ENCODE data around the gene STMN1.

STMN1 gene

GRCh38 chr1:25873120-25873519 lies 33.1 kb downstream of the STMN1 start:
- Mint-ChIP-seq H3K4me1 (ENCODE audit: low read depth) (peaks cover 10% of the 10 kb centered on the region), H3K27me3 (peaks cover 8% of the 10 kb centered on the region), H3K27ac (no peak overlapping the region), H3K4me3 (no peak overlapping the region), H3K9me3 (no peaks in the 10 kb centered on the region), H3K36me3 (ENCODE audit: low read depth) (peaks cover 2% of the 10 kb centered on the region)
- DNase-seq = no peak

- peaks cover 10% of the 10 kb centered on the region for H3K4me1 Mint-ChIP-seq (ENCODE audit: low read depth)
- DNase-seq = no peak
- H3K27me3 Mint-ChIP-seq = peaks cover 8% of the 10 kb centered on the region
- no peaks in the 10 kb centered on the region for H3K9me3 Mint-ChIP-seq
- peaks cover 2% of the 10 kb centered on the region for H3K36me3 Mint-ChIP-seq (ENCODE audit: low read depth)
- no peak overlapping the region for H3K27ac Mint-ChIP-seq
- H3K4me3 Mint-ChIP-seq = no peak overlapping the region
These were observed 33.5 kb downstream of the STMN1 start for GRCh38 chr1:25872713-25873112.

GRCh38 chr1:25871704-25872494 lies 34.3 kb downstream of the STMN1 start:
- H3K27ac Mint-ChIP-seq = no peak overlapping the region
- H3K9me3 Mint-ChIP-seq = no peaks in the 10 kb centered on the region
- peaks cover 10% of the 10 kb centered on the region for H3K4me1 Mint-ChIP-seq (ENCODE audit: low read depth)
- peaks cover 2% of the 10 kb centered on the region for H3K36me3 Mint-ChIP-seq (ENCODE audit: low read depth)
- H3K4me3 Mint-ChIP-seq = no peak overlapping the region
- peaks cover 8% of the 10 kb centered on the region for H3K27me3 Mint-ChIP-seq
- no peak for DNase-seq

- Mint-ChIP-seq H3K27ac (no peak overlapping the region), H3K4me3 (no peak overlapping the region), H3K27me3 (peaks cover 2% of the 10 kb centered on the region), H3K36me3 (ENCODE audit: low read depth) (peaks cover 2% of the 10 kb centered on the region), H3K4me1 (ENCODE audit: low read depth) (peaks cover 10% of the 10 kb centered on the region), H3K9me3 (no peaks in the 10 kb centered on the region)
- DNase-seq = no peak
These were observed 35.0 kb downstream of the STMN1 start for GRCh38 chr1:25871086-25871703.

- DNase-seq = no peak
- Mint-ChIP-seq H3K36me3 (ENCODE audit: low read depth) (peaks cover 2% of the 10 kb centered on the region), H3K4me3 (no peak overlapping the region), H3K27ac (no peak overlapping the region), H3K9me3 (no peaks in the 10 kb centered on the region), H3K4me1 (ENCODE audit: low read depth) (peaks cover 7% of the 10 kb centered on the region), H3K27me3 (no peaks in the 10 kb centered on the region)
These were observed 35.6 kb downstream of the STMN1 start for GRCh38 chr1:25870614-25871013.

GRCh38 chr1:25869909-25870606 lies 36.2 kb downstream of the STMN1 start:
- Mint-ChIP-seq H3K4me3 (no peak overlapping the region), H3K27ac (no peak overlapping the region), H3K4me1 (ENCODE audit: low read depth) (peaks cover 6% of the 10 kb centered on the region), H3K36me3 (ENCODE audit: low read depth) (peaks cover 2% of the 10 kb centered on the region), H3K9me3 (no peaks in the 10 kb centered on the region), H3K27me3 (no peaks in the 10 kb centered on the region)
- no peak for DNase-seq

GRCh38 chr1:25867210-25867991 lies 38.8 kb downstream of the STMN1 start:
- Mint-ChIP-seq H3K4me1 (ENCODE audit: low read depth) (no peaks in the 10 kb centered on the region), H3K9me3 (no peaks in the 10 kb centered on the region), H3K27me3 (no peaks in the 10 kb centered on the region), H3K36me3 (ENCODE audit: low read depth) (peaks cover 12% of the 10 kb centered on the region), H3K4me3 (no peak overlapping the region), H3K27ac (no peak overlapping the region)
- no peak for DNase-seq

GRCh38 chr1:25866288-25866687 lies 39.9 kb downstream of the STMN1 start:
- Mint-ChIP-seq H3K27me3 (no peaks in the 10 kb centered on the region), H3K9me3 (no peaks in the 10 kb centered on the region)

GRCh38 chr1:25864434-25864833 lies 41.8 kb downstream of the STMN1 start:
- Mint-ChIP-seq H3K9me3 (no peaks in the 10 kb centered on the region), H3K27me3 (no peaks in the 10 kb centered on the region), H3K36me3 (ENCODE audit: low read depth) (peaks cover 15% of the 10 kb centered on the region), H3K27ac (no peak overlapping the region), H3K4me1 (ENCODE audit: low read depth) (peaks cover 13% of the 10 kb centered on the region), H3K4me3 (no peak overlapping the region)
- DNase-seq = no peak

More at GRCh38 chr1:25866288-25866687, 39.9 kb downstream of the STMN1 start:
- DNase-seq = no peak
- H3K4me1 Mint-ChIP-seq (ENCODE audit: low read depth) = peaks cover 2% of the 10 kb centered on the region
- peaks cover 12% of the 10 kb centered on the region for H3K36me3 Mint-ChIP-seq (ENCODE audit: low read depth)
- no peak overlapping the region for H3K27ac Mint-ChIP-seq
- H3K4me3 Mint-ChIP-seq = no peak overlapping the region

GRCh38 chr1:25863486-25864262 lies 42.5 kb downstream of the STMN1 start:
- H3K4me3 Mint-ChIP-seq = no peak overlapping the region
- no peaks in the 10 kb centered on the region for H3K9me3 Mint-ChIP-seq
- peaks cover 18% of the 10 kb centered on the region for H3K36me3 Mint-ChIP-seq (ENCODE audit: low read depth)
- DNase-seq = no peak
- no peaks in the 10 kb centered on the region for H3K27me3 Mint-ChIP-seq
- peaks cover 17% of the 10 kb centered on the region for H3K4me1 Mint-ChIP-seq (ENCODE audit: low read depth)
- H3K27ac Mint-ChIP-seq = no peak overlapping the region

- peaks cover 20% of the 10 kb centered on the region for H3K36me3 Mint-ChIP-seq (ENCODE audit: low read depth)
- H3K4me1 Mint-ChIP-seq (ENCODE audit: low read depth) = peaks cover 23% of the 10 kb centered on the region
- H3K27ac Mint-ChIP-seq = no peak overlapping the region
- no peak for DNase-seq
- peaks cover 2% of the 10 kb centered on the region for H3K27me3 Mint-ChIP-seq
- H3K4me3 Mint-ChIP-seq = no peak overlapping the region
- no peaks in the 10 kb centered on the region for H3K9me3 Mint-ChIP-seq
These were observed 43.3 kb downstream of the STMN1 start for GRCh38 chr1:25862785-25863485.

- no peak overlapping the region for H3K4me3 Mint-ChIP-seq
- H3K27me3 Mint-ChIP-seq = peaks cover 2% of the 10 kb centered on the region
- peak overlapping the region; percentile 55 for H3K27ac Mint-ChIP-seq
- no peak for DNase-seq
- H3K9me3 Mint-ChIP-seq = no peaks in the 10 kb centered on the region
- H3K36me3 Mint-ChIP-seq (ENCODE audit: low read depth) = peaks cover 20% of the 10 kb centered on the region
- H3K4me1 Mint-ChIP-seq (ENCODE audit: low read depth) = peaks cover 23% of the 10 kb centered on the region
These were observed 44.6 kb downstream of the STMN1 start for GRCh38 chr1:25861316-25862286.

Data from activated T-cell treated with anti-CD3 and anti-CD28 coated beads, Interleukin-2, amount 50 U/mL, for 24 hours (primary cell).